Measurements from ENCODE around the gene AP3S2.

- no peak for TF ChIP-seq POLR2A (IDR thresholded peaks at IDR 0.05)
- no peak for TF ChIP-seq CTCF (IDR thresholded peaks at IDR 0.05 in 8 of 11, conservative IDR thresholded peaks at IDR 0.05 in 3 of 11)
These were observed 32.9 kb downstream of the AP3S2 start for GRCh38 chr15:89860891-89861290.

All from spleen (tissue), 7 donors.